Raji (cell line): Measurements from ENCODE around the gene TCEAL9.

Experiments
- POLR2A ChIP-seq: IDR thresholded peaks from 2 replicates; pipeline ENCODE4 v1.6.1; 2011; ENCODE audit warnings: low read depth, low read length, control low read depth; ENCODE audit not compliant: insufficient read depth

TCEAL9 gene

GRCh38 chrX:103356130-103356798 is at the start of gene TCEAL9:
TSS of gene TCEAL9 (plus strand) at chrX:103356506. CDS start at chrX:103357685, 1,179 bp downstream.
- no peak for TF ChIP-seq POLR2A

- no peak for TF ChIP-seq POLR2A
These were observed 46.3 kb upstream of the TCEAL9 start for GRCh38 chrX:103309860-103310554.

GRCh38 chrX:103310555-103311398 is 45.5 kb upstream of the TCEAL9 start, which contains the start of gene BEX2:
TSS of gene BEX2 (minus strand) at chrX:103310990. CDS start at chrX:103309976, 1,014 bp downstream.
- no peak for TF ChIP-seq POLR2A

GRCh38 chrX:103311399-103311780 is 44.9 kb upstream of the TCEAL9 start:
- TF ChIP-seq POLR2A = no peak

- no peak for TF ChIP-seq POLR2A
These were observed 26.3 kb upstream of the TCEAL9 start, which contains the start of gene TCEAL7 for GRCh38 chrX:103329991-103330390. TSS of gene TCEAL7 (plus strand) at chrX:103330239. CDS start at chrX:103331404, 1,165 bp downstream.

- TF ChIP-seq POLR2A = no peak
These were observed 25.5 kb upstream of the TCEAL9 start for GRCh38 chrX:103330681-103331288.

GRCh38 chrX:103338663-103339062 is 17.6 kb upstream of the TCEAL9 start:
- no peak for TF ChIP-seq POLR2A

- no peak for TF ChIP-seq POLR2A
These were observed 13.2 kb upstream of the TCEAL9 start for GRCh38 chrX:103343105-103343504.

GRCh38 chrX:103344606-103345005 is 11.7 kb upstream of the TCEAL9 start:
- no peak for TF ChIP-seq POLR2A

GRCh38 chrX:103347682-103348397 is 8.5 kb upstream of the TCEAL9 start:
- TF ChIP-seq POLR2A = no peak

GRCh38 chrX:103356858-103357257 is 552 bp downstream of the TCEAL9 start:
- TF ChIP-seq POLR2A = no peak

GRCh38 chrX:103357871-103358270 is 1.6 kb downstream of the TCEAL9 start:
- TF ChIP-seq POLR2A = no peak

- no peak for TF ChIP-seq POLR2A
These were observed 3.8 kb downstream of the TCEAL9 start for GRCh38 chrX:103360092-103360491.

GRCh38 chrX:103360916-103361315 is 4.6 kb downstream of the TCEAL9 start:
- TF ChIP-seq POLR2A = no peak
